Lung (tissue), 16 donors: ENCODE data around the gene ZNF729. TPM values are rescaled to one million over a fixed set of nuclear protein-coding genes. Genes with fewer than 3 reads are reported as not detected.

Experiments used
- ATAC-seq: fragments of 200-7000 bp; cut with Tn5 transposase; one replicate; pipeline ENCODE4 v1.9.1; 2020; ENCODE audit warnings: moderate number of reproducible peaks; ENCODE audit not compliant: insufficient read depth, low FRiP score
- DNase-seq, 3 donors: peaks; one replicate each; pipeline ENCODE4 v3.0.0-alpha.2; 2013 to 2017
- H3K27ac ChIP-seq, 2 donors: one replicate each; pipeline ENCODE4 v1.5.1; 2013; ENCODE audit warnings: mild to moderate bottlenecking in 2 of 2, moderate library complexity in 2 of 2, control low read depth in 1 of 2, inconsistent platforms in 1 of 2, low read depth in 1 of 2, low read length in 1 of 2
- H3K27me3 ChIP-seq, 3 donors: one replicate each; pipeline ENCODE4 v1.5.1; 2013; ENCODE audit warnings: low read length in 2 of 3; ENCODE audit not compliant: control insufficient read depth in 3 of 3, insufficient read depth in 3 of 3
- H3K36me3 ChIP-seq, 4 donors: one replicate each; pipeline ENCODE4 v1.5.1; 2013; ENCODE audit warnings: low read length in 4 of 4, mild to moderate bottlenecking in 1 of 4, moderate library complexity in 1 of 4; ENCODE audit not compliant: control insufficient read depth in 4 of 4, insufficient read depth in 4 of 4
- H3K4me1 ChIP-seq, 5 donors: one replicate each; pipeline ENCODE4 v1.5.1; 2013; ENCODE audit warnings: low read length in 5 of 5, mild to moderate bottlenecking in 2 of 5, moderate library complexity in 1 of 5; ENCODE audit not compliant: control insufficient read depth in 5 of 5, insufficient read depth in 5 of 5
- H3K4me3 ChIP-seq: one replicate; pipeline ENCODE4 v1.5.1; 2013; ENCODE audit warnings: mild to moderate bottlenecking, control low read depth, moderate library complexity
- H3K9ac ChIP-seq, 2 donors: one replicate each; pipeline ENCODE4 v1.5.1; 2013; ENCODE audit warnings: low read length in 2 of 2, control low read depth in 1 of 2; ENCODE audit not compliant: insufficient read depth in 1 of 2
- H3K9me3 ChIP-seq, 4 donors: one replicate each; pipeline ENCODE4 v1.5.1; 2013; ENCODE audit warnings: low read length in 3 of 4, mild to moderate bottlenecking in 1 of 4, moderate library complexity in 1 of 4; ENCODE audit not compliant: control insufficient read depth in 4 of 4, insufficient read depth in 3 of 4
- WGBS, 2 donors: extraction: QIAGEN DNeasy Blood & Tissue Kit; methylation state at CpG; one replicate each; pipeline ENCODE4 v1.1.7; 2013; 5-methylcytosine and 5-hydroxymethylcytosine counted together
- long read RNA-seq, 5 donors: transcript quantifications; one replicate each; lab custom pipeline, GENCODE V29; 2026
- polyA plus RNA-seq, 2 donors: library from polyadenylated mRNA; stranded (reverse); fragments of 200-250 nt; gene quantifications; one replicate each; pipeline ENCODE4 v1.2.1, GENCODE V29; 2013
- total RNA-seq, 2 donors: library from RNA; depleted of rRNA in 1 of 2; stranded (reverse); fragments of >200 nt in 1 of 2; gene quantifications; one replicate each; pipeline ENCODE4 v1.2.1, GENCODE V29; 2014 to 2021
- TF ChIP-seq, protein P1 (sequence below): IDR thresholded peaks from 2 replicates; pipeline ENCODE4 v1.5.1; 2012; ENCODE audit warnings: mild to moderate bottlenecking; ENCODE audit errors: control extremely low read depth, extremely low read depth
- donor health status: control.
- donor health status: control.
- donor health status: Bipolar disorder and iron deficiency.
- donor health status: healthy.
- donor health status: DM: yes; HTN: yes; CAD: no.

ZNF729 gene
- total RNA-seq (not detected), polyA plus RNA-seq (not detected)
- long read RNA-seq, donor 1: 0 reads
- long read RNA-seq, donor 2: 0 reads
- long read RNA-seq, donor 3: 0 reads
- long read RNA-seq, donor 4: 0 reads
- long read RNA-seq, donor 5: 0 reads

DNA sequence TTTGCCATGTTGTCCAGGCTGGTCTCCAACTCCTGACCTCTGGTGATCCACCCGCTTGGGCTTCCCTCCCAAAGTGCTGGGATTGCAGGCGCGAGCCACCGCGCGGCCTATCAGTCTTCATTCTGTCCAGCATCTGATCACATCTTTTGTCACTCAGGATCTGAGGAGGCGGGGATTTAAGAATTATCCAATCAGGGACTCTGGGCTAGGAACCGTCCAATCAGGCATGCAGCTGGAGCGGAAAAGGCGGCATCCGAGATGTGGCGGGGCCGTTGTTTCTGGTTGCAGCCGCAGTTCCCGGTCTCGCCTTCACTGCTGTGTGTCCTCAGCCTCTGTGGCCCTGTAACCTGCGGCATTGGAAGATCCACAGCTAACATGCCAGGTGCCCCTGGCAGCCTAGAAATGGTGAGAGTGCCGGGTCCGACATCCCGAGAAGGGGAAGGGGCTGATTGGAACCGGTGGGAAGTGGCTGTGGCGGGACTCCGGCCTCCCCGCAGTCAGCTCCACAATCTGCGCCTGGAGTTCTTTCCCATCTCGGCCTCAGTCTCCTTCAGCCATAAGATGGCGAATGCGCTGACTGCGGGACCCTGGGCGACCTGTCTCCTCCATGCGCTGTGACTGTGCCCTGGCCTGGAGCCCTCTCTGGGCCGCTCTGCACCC, at the start of gene ZNF729:
Gene ZNF729 (plus strand): TSS at position 291 of the 660 bp plus-strand sequence. CDS start 85 bp downstream, at position 376.
- Histone ChIP-seq H3K9me3 (peaks cover 0 to 10% (median 2%) of the 10 kb centered on the region in 4 donors), H3K36me3 (no peaks in the 10 kb centered on the region), H3K27me3 (no peaks in the 10 kb centered on the region), H3K4me3 (no peak within 1 kb of the TSS), H3K9ac (no peak within 1 kb of the TSS), H3K4me1 (no peaks in the 10 kb centered on the region), H3K27ac (no peak within 1 kb of the TSS)
- ATAC-seq: no peak
- WGBS, 2 donors: 5 to 7% methylated on average over 32 of the region's 32 CpGs
- TF ChIP-seq, protein P1, sequence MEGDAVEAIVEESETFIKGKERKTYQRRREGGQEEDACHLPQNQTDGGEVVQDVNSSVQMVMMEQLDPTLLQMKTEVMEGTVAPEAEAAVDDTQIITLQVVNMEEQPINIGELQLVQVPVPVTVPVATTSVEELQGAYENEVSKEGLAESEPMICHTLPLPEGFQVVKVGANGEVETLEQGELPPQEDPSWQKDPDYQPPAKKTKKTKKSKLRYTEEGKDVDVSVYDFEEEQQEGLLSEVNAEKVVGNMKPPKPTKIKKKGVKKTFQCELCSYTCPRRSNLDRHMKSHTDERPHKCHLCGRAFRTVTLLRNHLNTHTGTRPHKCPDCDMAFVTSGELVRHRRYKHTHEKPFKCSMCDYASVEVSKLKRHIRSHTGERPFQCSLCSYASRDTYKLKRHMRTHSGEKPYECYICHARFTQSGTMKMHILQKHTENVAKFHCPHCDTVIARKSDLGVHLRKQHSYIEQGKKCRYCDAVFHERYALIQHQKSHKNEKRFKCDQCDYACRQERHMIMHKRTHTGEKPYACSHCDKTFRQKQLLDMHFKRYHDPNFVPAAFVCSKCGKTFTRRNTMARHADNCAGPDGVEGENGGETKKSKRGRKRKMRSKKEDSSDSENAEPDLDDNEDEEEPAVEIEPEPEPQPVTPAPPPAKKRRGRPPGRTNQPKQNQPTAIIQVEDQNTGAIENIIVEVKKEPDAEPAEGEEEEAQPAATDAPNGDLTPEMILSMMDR: no peak
- DNase-seq: peak in 2 of 3 donors; percentile 3 to 47

- no peak overlapping the region for H3K4me3 ChIP-seq
- H3K27me3 ChIP-seq: no peaks in the 10 kb centered on the region
- no peaks in the 10 kb centered on the region for H3K4me1 ChIP-seq
- no peak for DNase-seq
- no peak overlapping the region for H3K27ac ChIP-seq
- ATAC-seq: no peak
- no peaks in the 10 kb centered on the region for H3K36me3 ChIP-seq
- H3K9me3 ChIP-seq: peaks cover 0 to 20% (median 8%) of the 10 kb centered on the region in 4 donors
- TF ChIP-seq, protein P1: no peak
- H3K9ac ChIP-seq: no peak overlapping the region
Measured at GRCh38 chr19:22256856-22257255, 29.4 kb upstream of the ZNF729 start.

DNA sequence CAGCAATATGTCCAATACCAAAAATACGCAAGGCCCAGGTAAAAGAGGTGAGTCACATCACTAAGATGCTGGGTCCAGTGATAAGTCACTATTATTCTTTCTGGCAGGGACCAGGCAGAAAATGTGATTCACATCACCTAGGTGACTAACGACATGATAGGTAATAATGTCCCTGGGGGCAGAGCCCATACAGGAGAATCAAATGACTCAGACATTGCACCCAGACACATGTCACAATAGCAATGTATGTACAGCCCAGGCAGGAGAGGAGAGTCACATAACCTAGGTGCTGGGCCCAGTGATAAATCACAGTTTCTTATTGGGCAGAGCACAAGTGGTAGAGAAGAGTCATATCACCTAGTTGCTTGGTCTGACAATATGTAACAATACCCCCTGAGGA, 28.9 kb upstream of the ZNF729 start:
- Histone ChIP-seq H3K27ac (no peak overlapping the region), H3K4me3 (no peak overlapping the region), H3K9ac (no peak overlapping the region), H3K9me3 (peaks cover 0 to 22% (median 8%) of the 10 kb centered on the region in 4 donors), H3K27me3 (no peaks in the 10 kb centered on the region), H3K36me3 (no peaks in the 10 kb centered on the region), H3K4me1 (no peaks in the 10 kb centered on the region)
- 79 to 87% methylated on average over 2 of the region's 2 CpGs for WGBS, 2 donors
- TF ChIP-seq, protein P1: no peak
- DNase-seq (no peak), ATAC-seq (no peak)

- no peaks in the 10 kb centered on the region for H3K36me3 ChIP-seq
- no peak overlapping the region for H3K4me3 ChIP-seq
- no peak overlapping the region for H3K9ac ChIP-seq
- DNase-seq (no peak), ATAC-seq (no peak)
- H3K9me3 ChIP-seq: peaks cover 0 to 22% (median 7%) of the 10 kb centered on the region in 4 donors
- no peaks in the 10 kb centered on the region for H3K4me1 ChIP-seq
- TF ChIP-seq, protein P1: no peak
- H3K27me3 ChIP-seq: no peaks in the 10 kb centered on the region
- no peak overlapping the region for H3K27ac ChIP-seq
Measured at GRCh38 chr19:22257916-22258315, 28.3 kb upstream of the ZNF729 start.
